HG02885 (cell line): ENCODE data around the gene PCNX2.

ENCODE experiments used
- ATAC-seq: cut with Tn5 transposase; IDR thresholded peaks from one replicate; pipeline ENCODE4 v1.9.1; 2021; ENCODE audit warnings: mild to moderate bottlenecking; ENCODE audit not compliant: unreplicated experiment, poor library complexity

Gene PCNX2

DNA sequence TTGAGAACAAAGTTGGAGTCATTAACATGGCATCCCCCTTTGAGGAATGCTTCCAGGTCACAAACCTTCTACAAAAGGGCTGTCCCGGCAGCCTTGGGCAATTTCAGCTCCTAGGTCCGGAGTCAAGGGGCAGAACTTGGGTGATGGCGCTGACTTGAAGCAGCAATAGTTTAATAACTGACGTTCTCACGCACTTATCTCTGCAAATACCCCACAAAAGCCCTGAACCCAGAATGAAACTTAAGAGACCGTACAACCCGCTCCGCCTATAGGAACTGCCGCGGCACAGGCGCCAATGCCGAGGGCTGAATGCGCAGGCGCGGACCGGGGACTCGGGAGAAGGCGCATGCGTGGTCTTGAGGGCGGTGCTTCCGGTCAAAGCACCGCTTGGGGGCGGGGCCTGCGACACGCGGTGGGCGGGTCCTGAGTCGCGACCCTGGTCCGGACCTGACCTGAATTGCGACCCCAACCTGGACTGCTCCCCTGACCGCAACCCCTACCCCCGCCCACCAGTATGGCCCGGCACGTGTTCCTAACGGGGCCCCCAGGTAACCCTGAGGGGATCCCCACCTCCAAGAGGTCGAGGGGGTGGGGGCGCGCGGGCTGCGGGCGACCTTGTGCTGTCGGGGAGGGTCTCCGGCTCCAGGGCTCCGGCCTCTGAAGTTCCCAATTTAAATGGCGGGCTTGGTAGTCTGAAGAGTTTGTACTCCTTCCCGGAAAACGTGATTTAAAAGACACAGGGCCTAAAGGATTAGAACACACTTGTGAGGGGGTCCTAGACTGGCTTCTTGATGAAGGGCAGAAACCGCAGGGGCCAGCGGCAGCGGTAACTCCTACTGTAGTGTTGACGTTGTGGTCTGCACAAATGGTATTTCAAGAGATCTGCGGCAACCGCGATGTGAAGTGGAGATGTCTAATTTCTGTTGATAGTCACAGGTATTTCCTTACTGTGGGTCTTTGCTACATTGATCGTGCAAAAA is 345.0 kb downstream of the PCNX2 start, which contains the start of gene NTPCR:
Gene NTPCR (plus strand): TSS at position 415 of the 980 bp plus-strand sequence. CDS start 100 bp downstream, at position 515.
- peak; percentile 86 for ATAC-seq

DNA sequence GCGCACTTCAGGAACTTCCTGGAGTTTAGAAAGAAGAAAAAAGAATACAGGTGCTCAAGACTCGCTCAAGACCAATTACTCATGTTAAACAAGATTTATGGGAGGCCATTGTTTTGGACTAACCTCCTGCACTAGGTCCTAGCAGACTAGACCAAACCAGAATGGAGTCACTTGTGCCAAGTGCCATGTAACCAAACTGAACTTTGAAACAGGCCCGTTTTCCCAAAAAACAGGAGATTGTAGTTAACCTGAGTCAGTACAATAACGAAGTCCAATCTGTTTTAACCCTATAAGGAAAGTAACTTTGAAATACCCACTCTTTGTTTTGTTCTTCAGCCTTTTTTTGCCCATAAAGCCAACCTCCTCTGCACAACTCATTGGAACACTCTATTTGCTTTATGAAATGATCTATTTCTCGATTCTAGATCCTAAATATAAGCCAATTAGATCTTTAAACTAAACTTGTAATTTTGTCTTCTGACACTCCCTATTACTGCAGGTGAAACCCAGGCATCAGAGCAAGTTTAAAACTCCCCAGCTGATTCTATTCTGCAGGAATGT is 345.8 kb downstream of the PCNX2 start:
- no peak for ATAC-seq

DNA sequence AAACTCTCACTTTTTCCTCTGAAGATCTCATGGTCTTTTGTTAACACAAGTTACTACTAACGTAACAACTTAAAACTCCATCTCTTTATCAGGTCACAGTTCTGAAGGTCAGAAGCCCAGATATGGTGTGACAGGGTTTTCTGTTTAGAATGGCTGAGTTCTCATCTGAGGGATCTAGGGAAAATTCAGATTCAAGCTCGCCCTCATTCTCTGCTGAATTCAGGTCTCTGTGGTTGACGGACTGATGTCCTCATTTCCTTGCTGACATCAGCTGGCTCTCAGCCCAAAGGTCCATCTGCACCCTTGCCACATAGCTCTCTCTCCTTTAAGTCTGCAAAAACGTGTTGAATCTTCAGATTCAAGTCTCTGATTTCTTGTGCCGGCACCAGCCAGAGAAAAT is 351.2 kb downstream of the PCNX2 start:
- no peak for ATAC-seq

GRCh38 chr1:232943679-232944252 is 351.8 kb downstream of the PCNX2 start:
- peak; percentile 65 for ATAC-seq

- ATAC-seq, result no peak
These were observed 352.9 kb downstream of the PCNX2 start for GRCh38 chr1:232942413-232943294.

- no peak for ATAC-seq
These were observed 355.3 kb downstream of the PCNX2 start for GRCh38 chr1:232940262-232940661.

- no peak for ATAC-seq
These were observed 355.8 kb downstream of the PCNX2 start for GRCh38 chr1:232939748-232940147.

DNA sequence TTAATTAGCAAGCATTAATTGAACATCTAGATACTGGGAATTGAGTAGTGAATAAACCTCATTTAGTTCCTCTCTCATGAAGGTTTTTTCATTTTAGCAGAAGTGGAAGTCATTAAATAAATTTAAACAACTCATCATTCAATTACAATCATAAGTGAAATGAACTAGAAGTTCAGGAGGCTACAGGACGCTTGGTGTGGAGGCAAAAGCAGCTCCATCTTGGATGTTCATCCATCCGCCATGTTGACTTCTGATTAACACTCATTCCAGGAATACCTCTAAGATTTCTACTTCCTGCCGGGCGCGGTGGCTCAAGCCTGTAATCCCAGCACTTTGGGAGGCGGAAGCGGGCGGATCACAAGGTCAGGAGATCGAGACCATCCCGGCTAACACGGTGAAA is 356.6 kb downstream of the PCNX2 start:
- no peak for ATAC-seq

- ATAC-seq, result no peak
These were observed 357.7 kb downstream of the PCNX2 start for GRCh38 chr1:232937741-232938375.

- no peak for ATAC-seq
These were observed 358.6 kb downstream of the PCNX2 start for GRCh38 chr1:232936941-232937340.
